A549 (cell line): Measurements from ENCODE around the gene ERMN. TPM values are rescaled to one million over a fixed set of nuclear protein-coding genes. Genes with fewer than 3 reads are reported as not detected.

Experiments used
- ATAC-seq, 2 experiments: fragments of 200-7000 bp in 1 of 2; fragments of >200 bp in 1 of 2; cut with Nextera tagmentation in 1 of 2; cut with Tn5 transposase in 1 of 2; 3 replicates each; pipeline versions ENCODE4 v1.8.0 to v1.9.1; 2018 to 2020; ENCODE audit warnings: mild to moderate bottlenecking in 1 of 2, moderate library complexity in 1 of 2
- CTCF ChIA-PET: fragments of 300-600 bp; sonication (Branson Sonifier 250); formaldehyde crosslinking; extraction: SDS; loops from one replicate; lab custom pipeline; 2021; ENCODE audit warnings: antibody characterized with exemption, inconsistent platforms; lab: Yijun Ruan, JAX
- POLR2A ChIA-PET: fragments of 350-600 bp; formaldehyde crosslinking; extraction: SDS; loops from one replicate; lab custom pipeline; 2021; ENCODE audit warnings: antibody characterized with exemption, inconsistent platforms; lab: Yijun Ruan, JAX
- DNase-seq, 2 experiments: peaks; one replicate each; pipeline versions ENCODE4 v3.0.0 to v3.0.0-alpha.2; 2011 to 2016; ENCODE audit warnings: low read depth in 1 of 2, low spot score in 1 of 2
- FAIRE-seq: peaks from 2 replicates; lab custom pipeline; 2011; peaks lifted over from hg19 to GRCh38; lab: Jason Lieb, UNC
- H3K27ac ChIP-seq, 2 experiments: fragments of >200 bp; sonication (Bioruptor Twin); formaldehyde crosslinking; 3 replicates each; pipeline ENCODE4 v1.5.1; 2016 to 2017
- H3K4me1 ChIP-seq: fragments of >200 bp; sonication (Bioruptor Twin); formaldehyde crosslinking; 3 replicates; pipeline ENCODE4 v1.6.1; 2016
- H3K4me2 ChIP-seq: fragments of >200 bp; sonication (Bioruptor Twin); formaldehyde crosslinking; 3 replicates; pipeline ENCODE4 v1.6.1; 2016
- H3K4me3 ChIP-seq: fragments of >200 bp; sonication (Bioruptor Twin); formaldehyde crosslinking; 3 replicates; pipeline ENCODE4 v1.5.1; 2016
- H3K9me3 ChIP-seq: fragments of >200 bp; sonication (Bioruptor Twin); formaldehyde crosslinking; 3 replicates; pipeline ENCODE4 v1.6.1; 2016
- CBX2 ChIP-seq: fragments of 200-600 bp; sonication (generic); IDR thresholded peaks from 2 replicates; pipeline ENCODE4 v1.6.1; 2016; ENCODE audit warnings: low read depth, mild to moderate bottlenecking, borderline replicate concordance
- CBX8 ChIP-seq: fragments of 200-600 bp; sonication (generic); IDR thresholded peaks from 2 replicates; pipeline ENCODE4 v1.6.1; 2016
- CEBPB ChIP-seq, 2 experiments: fragments of >200 bp in 1 of 2; sonication (Bioruptor Twin) in 1 of 2; formaldehyde crosslinking in 1 of 2; IDR thresholded peaks; 2 replicates each; pipeline ENCODE4 v1.6.1; 2012 to 2016
- CHD2 ChIP-seq: fragments of 150-350 bp; IDR thresholded peaks from 2 replicates; pipeline ENCODE4 v1.6.1; 2014; ENCODE audit warnings: low read length; ENCODE audit not compliant: partially characterized antibody
- ESRRA ChIP-seq: fragments of 150-350 bp; IDR thresholded peaks from 2 replicates; pipeline ENCODE4 v1.6.1; 2014; ENCODE audit warnings: mild to moderate bottlenecking, low read length, borderline replicate concordance
- GATA3 ChIP-seq: IDR thresholded peaks from 2 replicates; pipeline ENCODE4 v1.6.1; 2012; ENCODE audit warnings: borderline replicate concordance
- HEYL ChIP-seq: fragments of 250-450 bp; sonication (Bioruptor Pico); IDR thresholded peaks from 2 replicates; pipeline ENCODE4 v1.8.0; 2021; ENCODE audit warnings: mild to moderate bottlenecking, moderate library complexity
- HOXA7 ChIP-seq: fragments of 250-450 bp; sonication (Bioruptor Pico); IDR thresholded peaks from 2 replicates; pipeline ENCODE4 v1.5.0; 2020; ENCODE audit warnings: mild to moderate bottlenecking, moderate library complexity
- JUN ChIP-seq, 2 experiments: fragments of >200 bp; sonication (Bioruptor Twin); formaldehyde crosslinking; IDR thresholded peaks; 2 replicates in 1 of 2; 3 replicates in 1 of 2; pipeline ENCODE4 v1.6.1; 2016 to 2017
- NFE2L2 ChIP-seq: fragments of 150-350 bp; conservative IDR thresholded peaks from 2 replicates; pipeline ENCODE4 v1.6.1; 2014; ENCODE audit warnings: low read length
- NPAS2 ChIP-seq: fragments of 250-450 bp; sonication (Bioruptor Pico); IDR thresholded peaks from 2 replicates; pipeline ENCODE4 v1.8.0; 2022; ENCODE audit warnings: mild to moderate bottlenecking, moderate library complexity, borderline replicate concordance
- NR3C1 ChIP-seq: fragments of >200 bp; sonication (Bioruptor Twin); formaldehyde crosslinking; IDR thresholded peaks from 3 replicates; pipeline ENCODE4 v1.6.1; 2017
- PHF8 ChIP-seq: fragments of 200-600 bp; sonication (generic); IDR thresholded peaks from 2 replicates; pipeline ENCODE4 v1.6.1; 2016; ENCODE audit warnings: low read depth, mild to moderate bottlenecking, antibody characterized with exemption, moderate library complexity, borderline replicate concordance
- POLR2A ChIP-seq: IDR thresholded peaks from 2 replicates; pipeline ENCODE4 v1.6.1; 2012; ENCODE audit warnings: mild to moderate bottlenecking, low read length
- RARB ChIP-seq: fragments of 250-450 bp; sonication (Bioruptor Pico); IDR thresholded peaks from 2 replicates; pipeline ENCODE4 v1.8.0; 2021; ENCODE audit warnings: mild to moderate bottlenecking, moderate library complexity
- RFX5 ChIP-seq: fragments of 450-650 bp; IDR thresholded peaks from 2 replicates; pipeline ENCODE4 v1.7.1; 2014; ENCODE audit warnings: antibody characterized with exemption, mild to moderate bottlenecking, moderate library complexity
- RNF2 ChIP-seq: fragments of 200-600 bp; sonication (generic); IDR thresholded peaks from 2 replicates; pipeline ENCODE4 v1.6.1; 2016; ENCODE audit warnings: low read depth, mild to moderate bottlenecking, antibody characterized with exemption, moderate library complexity, borderline replicate concordance
- SMC3 ChIP-seq: fragments of >200 bp; sonication (Bioruptor Twin); formaldehyde crosslinking; IDR thresholded peaks from 3 replicates; pipeline ENCODE4 v1.6.1; 2018; ENCODE audit warnings: inconsistent platforms
- TP53 ChIP-seq: fragments of 250-450 bp; sonication (Bioruptor Pico); IDR thresholded peaks from 2 replicates; pipeline ENCODE4 v1.5.0; 2021; ENCODE audit warnings: mild to moderate bottlenecking, moderate library complexity
- ZC3H11A ChIP-seq: fragments of 450-650 bp; IDR thresholded peaks from 2 replicates; pipeline ENCODE4 v1.6.1; 2014; ENCODE audit warnings: antibody characterized with exemption, mild to moderate bottlenecking
- WGBS: methylation state at CpG from one replicate; pipeline ENCODE4 v1.1.6; 2017; ENCODE audit errors: missing lambda C conversion rate; 5-methylcytosine and 5-hydroxymethylcytosine counted together
- polyA minus RNA-seq: library from RNA; depleted of rRNA, polyadenylated mRNA; stranded (reverse); fragments of >200 nt; gene quantifications from 2 replicates; pipeline ENCODE4 v1.2.3, GENCODE V29; 2011; rRNA and poly(A)+ RNA removed
- polyA plus RNA-seq, 4 experiments: library from polyadenylated mRNA; depleted of rRNA in 3 of 4; stranded (reverse); fragments of >200 nt; fragmentation: RNase III in 1 of 4; extraction: RNeasy Plus Mini Kit Qiagen cat#74134 plus additional on column Dnase treatment in 1 of 4; gene quantifications; 2 replicates in 3 of 4; 3 replicates in 1 of 4; pipeline ENCODE4 v1.2.3, GENCODE V29; 2011 to 2017
- TF ChIP-seq, protein P1 (sequence below): IDR thresholded peaks from 2 replicates; pipeline ENCODE4 v1.6.1; 2012; ENCODE audit warnings: low read depth, borderline replicate concordance
- TF ChIP-seq, protein P2 (sequence below): fragments of 150-350 bp; IDR thresholded peaks from 2 replicates; pipeline ENCODE4 v1.6.1; 2014; ENCODE audit warnings: low read depth, mild to moderate bottlenecking, low read length
- TF ChIP-seq, protein P3 (sequence below): fragments of >200 bp; sonication (Bioruptor Twin); formaldehyde crosslinking; IDR thresholded peaks from 3 replicates; pipeline ENCODE4 v1.5.1; 2016
- TF ChIP-seq, protein P4 (sequence below): IDR thresholded peaks from 2 replicates; pipeline ENCODE4 v1.6.1; 2012
- TF ChIP-seq, protein P5 (sequence below): fragments of >200 bp; sonication (Bioruptor Twin); formaldehyde crosslinking; IDR thresholded peaks from 2 replicates; pipeline ENCODE4 v1.6.1; 2016
- TF ChIP-seq, protein P6 (sequence below): fragments of 200-600 bp; sonication (generic); IDR thresholded peaks from 2 replicates; pipeline ENCODE4 v1.6.1; 2016; ENCODE audit warnings: antibody characterized with exemption, mild to moderate bottlenecking, moderate library complexity
- TF ChIP-seq, protein P7 (sequence below): IDR thresholded peaks from 2 replicates; pipeline ENCODE4 v1.6.1; 2012

The ERMN gene, protein sequence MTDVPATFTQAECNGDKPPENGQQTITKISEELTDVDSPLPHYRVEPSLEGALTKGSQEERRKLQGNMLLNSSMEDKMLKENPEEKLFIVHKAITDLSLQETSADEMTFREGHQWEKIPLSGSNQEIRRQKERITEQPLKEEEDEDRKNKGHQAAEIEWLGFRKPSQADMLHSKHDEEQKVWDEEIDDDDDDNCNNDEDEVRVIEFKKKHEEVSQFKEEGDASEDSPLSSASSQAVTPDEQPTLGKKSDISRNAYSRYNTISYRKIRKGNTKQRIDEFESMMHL
- not detected in 2 replicates for polyA plus RNA-seq (2011; rRNA removed)
- polyA plus RNA-seq (2012; cell fraction: cytosol; rRNA removed): not detected in 2 replicates
- polyA plus RNA-seq (2012; cell fraction: nucleus; rRNA removed): not detected in 2 replicates
- not detected in 3 replicates for polyA plus RNA-seq (2017; fragmentation: RNase III; extraction: RNeasy Plus Mini Kit Qiagen cat#74134 plus additional on column Dnase treatment)
- polyA minus RNA-seq: not detected in 2 replicates

DNA sequence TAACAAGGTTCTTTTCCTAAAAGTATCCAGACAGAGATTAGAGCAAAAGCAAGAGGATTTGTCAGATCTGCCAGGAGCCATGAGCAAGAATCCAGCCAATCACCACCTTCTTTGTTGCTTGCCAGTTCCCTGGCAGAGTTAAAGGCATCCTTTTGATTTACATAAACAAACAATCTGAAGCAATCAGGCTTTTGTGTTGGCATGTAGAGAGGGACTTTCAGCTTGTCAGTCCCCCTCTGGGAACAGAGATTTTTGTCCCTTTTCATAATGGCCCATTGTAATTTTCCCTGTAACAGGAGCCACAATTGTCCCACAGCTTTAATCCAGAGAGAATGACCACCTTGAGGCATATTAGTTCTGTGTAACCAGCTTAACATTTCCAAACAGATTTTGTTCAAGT, at the start of gene ERMN:
TSS of gene ERMN (minus strand) at position 39 of the 400 bp plus-strand sequence. CDS start 182 bp downstream, outside the sequence.
- Histone ChIP-seq H3K4me1 (peaks cover 4% of the 10 kb centered on the region; the same call in 1 of the 3 replicates), H3K27ac (no peak within 1 kb of the TSS), H3K9me3 (no peaks in the 10 kb centered on the region), H3K4me2 (no peak within 1 kb of the TSS), H3K4me3 (no peak within 1 kb of the TSS)
- TF ChIP-seq, protein P1, sequence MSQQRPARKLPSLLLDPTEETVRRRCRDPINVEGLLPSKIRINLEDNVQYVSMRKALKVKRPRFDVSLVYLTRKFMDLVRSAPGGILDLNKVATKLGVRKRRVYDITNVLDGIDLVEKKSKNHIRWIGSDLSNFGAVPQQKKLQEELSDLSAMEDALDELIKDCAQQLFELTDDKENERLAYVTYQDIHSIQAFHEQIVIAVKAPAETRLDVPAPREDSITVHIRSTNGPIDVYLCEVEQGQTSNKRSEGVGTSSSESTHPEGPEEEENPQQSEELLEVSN: no peak
- TF ChIP-seq SMC3 (no peak), RFX5 (no peak), CEBPB (IDR thresholded peaks at IDR 0.05) (no peak), CBX2 (no peak), RNF2 (no peak), TP53 (CRISPR knock-in tag) (no peak), JUN (IDR thresholded peaks at IDR 0.05) (no peak), POLR2A (no peak), HEYL (CRISPR knock-in tag) (no peak), CBX8 (no peak), RARB (CRISPR knock-in tag) (no peak), GATA3 (no peak), NR3C1 (no peak), PHF8 (no peak), NFE2L2 (no peak), ZC3H11A (no peak)
- TF ChIP-seq, protein P2, sequence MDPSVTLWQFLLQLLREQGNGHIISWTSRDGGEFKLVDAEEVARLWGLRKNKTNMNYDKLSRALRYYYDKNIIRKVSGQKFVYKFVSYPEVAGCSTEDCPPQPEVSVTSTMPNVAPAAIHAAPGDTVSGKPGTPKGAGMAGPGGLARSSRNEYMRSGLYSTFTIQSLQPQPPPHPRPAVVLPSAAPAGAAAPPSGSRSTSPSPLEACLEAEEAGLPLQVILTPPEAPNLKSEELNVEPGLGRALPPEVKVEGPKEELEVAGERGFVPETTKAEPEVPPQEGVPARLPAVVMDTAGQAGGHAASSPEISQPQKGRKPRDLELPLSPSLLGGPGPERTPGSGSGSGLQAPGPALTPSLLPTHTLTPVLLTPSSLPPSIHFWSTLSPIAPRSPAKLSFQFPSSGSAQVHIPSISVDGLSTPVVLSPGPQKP: no peak
- TF ChIP-seq, protein P3, sequence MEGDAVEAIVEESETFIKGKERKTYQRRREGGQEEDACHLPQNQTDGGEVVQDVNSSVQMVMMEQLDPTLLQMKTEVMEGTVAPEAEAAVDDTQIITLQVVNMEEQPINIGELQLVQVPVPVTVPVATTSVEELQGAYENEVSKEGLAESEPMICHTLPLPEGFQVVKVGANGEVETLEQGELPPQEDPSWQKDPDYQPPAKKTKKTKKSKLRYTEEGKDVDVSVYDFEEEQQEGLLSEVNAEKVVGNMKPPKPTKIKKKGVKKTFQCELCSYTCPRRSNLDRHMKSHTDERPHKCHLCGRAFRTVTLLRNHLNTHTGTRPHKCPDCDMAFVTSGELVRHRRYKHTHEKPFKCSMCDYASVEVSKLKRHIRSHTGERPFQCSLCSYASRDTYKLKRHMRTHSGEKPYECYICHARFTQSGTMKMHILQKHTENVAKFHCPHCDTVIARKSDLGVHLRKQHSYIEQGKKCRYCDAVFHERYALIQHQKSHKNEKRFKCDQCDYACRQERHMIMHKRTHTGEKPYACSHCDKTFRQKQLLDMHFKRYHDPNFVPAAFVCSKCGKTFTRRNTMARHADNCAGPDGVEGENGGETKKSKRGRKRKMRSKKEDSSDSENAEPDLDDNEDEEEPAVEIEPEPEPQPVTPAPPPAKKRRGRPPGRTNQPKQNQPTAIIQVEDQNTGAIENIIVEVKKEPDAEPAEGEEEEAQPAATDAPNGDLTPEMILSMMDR: no peak
- FAIRE-seq: no peak
- no peak for DNase-seq
- CTCF ChIA-PET: interaction anchor here (1.6 to 7.6 kb wide), 4 partner anchors 11 to 23 kb away, joined by 4 to 79 read pairs (median 13); no protein-coding TSS in a partner anchor
- POLR2A ChIA-PET: no interaction called here
- no peak for ATAC-seq

DNA sequence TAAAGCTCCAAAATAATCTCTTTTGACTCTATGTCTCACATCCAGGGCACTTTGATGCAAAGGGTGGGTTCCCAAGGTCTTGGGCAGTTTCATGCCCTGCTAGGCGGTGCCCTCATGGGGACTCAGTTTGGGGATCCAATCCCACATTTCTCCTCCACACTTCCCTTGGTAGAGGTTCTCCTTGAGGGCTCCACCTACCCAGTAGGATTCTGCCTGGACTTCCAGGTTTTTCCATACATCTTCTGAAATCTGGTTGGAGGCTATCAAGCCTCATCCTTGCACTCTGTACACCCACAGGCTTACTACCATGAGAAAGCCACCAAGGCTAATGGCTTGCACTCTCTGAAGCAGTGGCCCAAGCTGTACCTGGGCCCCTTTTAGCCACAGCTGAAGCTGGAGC, 49.8 kb upstream of the ERMN start:
- FAIRE-seq (no peak), DNase-seq (no peak), ATAC-seq (no peak)
- H3K4me2 ChIP-seq: no peak overlapping the region
- no peaks in the 10 kb centered on the region for H3K4me1 ChIP-seq
- no peak overlapping the region for H3K27ac ChIP-seq
- H3K4me3 ChIP-seq: no peak overlapping the region
- peaks cover 7% of the 10 kb centered on the region for H3K9me3 ChIP-seq
- CTCF ChIA-PET: no interaction called here
- WGBS: 38% methylated on average over 1 of the region's 1 CpG
- TF ChIP-seq, protein P4, sequence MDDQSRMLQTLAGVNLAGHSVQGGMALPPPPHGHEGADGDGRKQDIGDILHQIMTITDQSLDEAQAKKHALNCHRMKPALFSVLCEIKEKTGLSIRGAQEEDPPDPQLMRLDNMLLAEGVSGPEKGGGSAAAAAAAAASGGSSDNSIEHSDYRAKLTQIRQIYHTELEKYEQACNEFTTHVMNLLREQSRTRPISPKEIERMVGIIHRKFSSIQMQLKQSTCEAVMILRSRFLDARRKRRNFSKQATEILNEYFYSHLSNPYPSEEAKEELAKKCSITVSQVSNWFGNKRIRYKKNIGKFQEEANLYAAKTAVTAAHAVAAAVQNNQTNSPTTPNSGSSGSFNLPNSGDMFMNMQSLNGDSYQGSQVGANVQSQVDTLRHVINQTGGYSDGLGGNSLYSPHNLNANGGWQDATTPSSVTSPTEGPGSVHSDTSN: no peak
- TF ChIP-seq, protein P5, sequence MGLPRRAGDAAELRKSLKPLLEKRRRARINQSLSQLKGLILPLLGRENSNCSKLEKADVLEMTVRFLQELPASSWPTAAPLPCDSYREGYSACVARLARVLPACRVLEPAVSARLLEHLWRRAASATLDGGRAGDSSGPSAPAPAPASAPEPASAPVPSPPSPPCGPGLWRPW: no peak
- TF ChIP-seq SMC3 (no peak), ESRRA (no peak), NPAS2 (no peak), HOXA7 (CRISPR knock-in tag) (no peak), NFE2L2 (no peak), CHD2 (no peak), GATA3 (no peak)
- TF ChIP-seq, protein P6, sequence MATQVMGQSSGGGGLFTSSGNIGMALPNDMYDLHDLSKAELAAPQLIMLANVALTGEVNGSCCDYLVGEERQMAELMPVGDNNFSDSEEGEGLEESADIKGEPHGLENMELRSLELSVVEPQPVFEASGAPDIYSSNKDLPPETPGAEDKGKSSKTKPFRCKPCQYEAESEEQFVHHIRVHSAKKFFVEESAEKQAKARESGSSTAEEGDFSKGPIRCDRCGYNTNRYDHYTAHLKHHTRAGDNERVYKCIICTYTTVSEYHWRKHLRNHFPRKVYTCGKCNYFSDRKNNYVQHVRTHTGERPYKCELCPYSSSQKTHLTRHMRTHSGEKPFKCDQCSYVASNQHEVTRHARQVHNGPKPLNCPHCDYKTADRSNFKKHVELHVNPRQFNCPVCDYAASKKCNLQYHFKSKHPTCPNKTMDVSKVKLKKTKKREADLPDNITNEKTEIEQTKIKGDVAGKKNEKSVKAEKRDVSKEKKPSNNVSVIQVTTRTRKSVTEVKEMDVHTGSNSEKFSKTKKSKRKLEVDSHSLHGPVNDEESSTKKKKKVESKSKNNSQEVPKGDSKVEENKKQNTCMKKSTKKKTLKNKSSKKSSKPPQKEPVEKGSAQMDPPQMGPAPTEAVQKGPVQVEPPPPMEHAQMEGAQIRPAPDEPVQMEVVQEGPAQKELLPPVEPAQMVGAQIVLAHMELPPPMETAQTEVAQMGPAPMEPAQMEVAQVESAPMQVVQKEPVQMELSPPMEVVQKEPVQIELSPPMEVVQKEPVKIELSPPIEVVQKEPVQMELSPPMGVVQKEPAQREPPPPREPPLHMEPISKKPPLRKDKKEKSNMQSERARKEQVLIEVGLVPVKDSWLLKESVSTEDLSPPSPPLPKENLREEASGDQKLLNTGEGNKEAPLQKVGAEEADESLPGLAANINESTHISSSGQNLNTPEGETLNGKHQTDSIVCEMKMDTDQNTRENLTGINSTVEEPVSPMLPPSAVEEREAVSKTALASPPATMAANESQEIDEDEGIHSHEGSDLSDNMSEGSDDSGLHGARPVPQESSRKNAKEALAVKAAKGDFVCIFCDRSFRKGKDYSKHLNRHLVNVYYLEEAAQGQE: no peak
- TF ChIP-seq, protein P7, sequence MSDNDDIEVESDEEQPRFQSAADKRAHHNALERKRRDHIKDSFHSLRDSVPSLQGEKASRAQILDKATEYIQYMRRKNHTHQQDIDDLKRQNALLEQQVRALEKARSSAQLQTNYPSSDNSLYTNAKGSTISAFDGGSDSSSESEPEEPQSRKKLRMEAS: no peak
- POLR2A ChIA-PET: no interaction called here
